H1 (cell line): ENCODE measurements around the gene PITPNC1. TPM values are rescaled to one million over a fixed set of nuclear protein-coding genes. Genes with fewer than 3 reads are reported as not detected.

Experiments
- CTCF ChIA-PET: fragments of 300-600 bp; sonication (Branson Sonifier 250); formaldehyde crosslinking; loops from one replicate; lab custom pipeline; 2021; ENCODE audit not compliant: partially characterized antibody; lab: Charles Lee
- POLR2A ChIA-PET: fragments of 300-600 bp; sonication (Branson Sonifier 250); formaldehyde crosslinking; loops from one replicate; lab custom pipeline; 2021; ENCODE audit warnings: inconsistent platforms; ENCODE audit not compliant: partially characterized antibody; lab: Charles Lee
- DNase-seq, 2 experiments: peaks; one replicate each; pipeline versions ENCODE4 v3.0.0 to v3.0.0-alpha.2; 2010 to 2022; ENCODE audit warnings: low spot score in 2 of 2, low read depth in 1 of 2, mixed read lengths in 1 of 2
- FAIRE-seq: peaks from 2 replicates; lab custom pipeline; 2011; peaks lifted over from hg19 to GRCh38; lab: Jason Lieb, UNC
- H2AFZ ChIP-seq: 2 replicates; pipeline ENCODE4 v1.8.1; 2012; ENCODE audit warnings: low read length, inconsistent platforms
- H2AK5ac ChIP-seq: 2 replicates; pipeline ENCODE4 v1.6.1; 2013; ENCODE audit warnings: low read depth, low read length
- H2BK120ac ChIP-seq: replicated peaks from 2 replicates; pipeline ENCODE3; 2013; ENCODE audit warnings: low read depth, low read length, inconsistent platforms
- H2BK12ac ChIP-seq: 2 replicates; pipeline ENCODE4 v1.6.1; 2013; ENCODE audit warnings: low read depth, low read length
- H2BK15ac ChIP-seq: 2 replicates; pipeline ENCODE4 v1.6.1; 2013; ENCODE audit warnings: low read length
- H2BK20ac ChIP-seq: 2 replicates; pipeline ENCODE4 v1.6.1; 2013; ENCODE audit warnings: low read length
- H2BK5ac ChIP-seq: 2 replicates; pipeline ENCODE4 v1.6.1; 2013; ENCODE audit warnings: low read depth, low read length
- H3K14ac ChIP-seq: 2 replicates; pipeline ENCODE4 v1.6.1; 2013; ENCODE audit warnings: inconsistent platforms; ENCODE audit not compliant: insufficient read length
- H3K18ac ChIP-seq: 2 replicates; pipeline ENCODE4 v1.6.1; 2013; ENCODE audit warnings: low read length; ENCODE audit errors: extremely low read depth
- H3K23ac ChIP-seq: 2 replicates; pipeline ENCODE4 v1.6.1; 2013; ENCODE audit warnings: inconsistent platforms; ENCODE audit not compliant: insufficient read length
- H3K23me2 ChIP-seq: 2 replicates; pipeline ENCODE4 v1.6.1; 2013; ENCODE audit warnings: low read depth, low read length
- H3K27ac ChIP-seq: 2 replicates; pipeline ENCODE4 v1.6.1; 2011; ENCODE audit warnings: low read depth, low read length, inconsistent platforms
- H3K27me3 ChIP-seq, 4 experiments: replicated peaks in 1 of 4; 1 replicate in 1 of 4; 2 replicates in 3 of 4; pipeline versions ENCODE4 v1.6.1 to v1.8.1; 2011 to 2013; ENCODE audit warnings: low read length in 3 of 4, mild to moderate bottlenecking in 3 of 4, inconsistent platforms in 2 of 4, mixed read lengths in 2 of 4, moderate library complexity in 1 of 4; ENCODE audit not compliant: control insufficient read depth in 3 of 4, insufficient read depth in 3 of 4; ENCODE audit errors: extremely low read depth in 1 of 4
- H3K36me3 ChIP-seq, 4 experiments: 2 replicates each; pipeline versions ENCODE4 v1.6.1 to v1.8.1; 2011 to 2013; ENCODE audit warnings: mild to moderate bottlenecking in 4 of 4, low read length in 3 of 4, moderate library complexity in 2 of 4, control low read depth in 1 of 4, inconsistent platforms in 1 of 4; ENCODE audit not compliant: insufficient read depth in 4 of 4, control insufficient read depth in 2 of 4
- H3K4ac ChIP-seq: replicated peaks from 2 replicates; pipeline ENCODE3; 2013; ENCODE audit warnings: low read length, low read depth, mixed read lengths, inconsistent platforms; ENCODE audit not compliant: insufficient read length
- H3K4me1 ChIP-seq, 4 experiments: replicated peaks in 1 of 4; 1 replicate in 1 of 4; 2 replicates in 3 of 4; pipeline versions ENCODE4 v1.6.1 to v1.8.1; 2011 to 2013; ENCODE audit warnings: low read length in 3 of 4, inconsistent platforms in 2 of 4, mixed read lengths in 1 of 4; ENCODE audit not compliant: insufficient read depth in 4 of 4, control insufficient read depth in 3 of 4
- H3K4me2 ChIP-seq, 2 experiments: 2 replicates each; pipeline versions ENCODE4 v1.6.1 to v1.8.1; 2011 to 2013; ENCODE audit warnings: low read depth in 2 of 2, low read length in 2 of 2, control low read depth in 1 of 2, inconsistent platforms in 1 of 2, mild to moderate bottlenecking in 1 of 2; ENCODE audit not compliant: insufficient read depth in 1 of 2
- H3K4me3 ChIP-seq, 4 experiments: fragments of 200-600, 300-600 bp in 1 of 4; sonication (generic), shearing (Covaris generic), sonication (Bioruptor Twin) in 1 of 4; 2 replicates each; pipeline versions ENCODE4 v1.5.1 to v1.8.1; 2011 to 2016; ENCODE audit warnings: low read length in 4 of 4, low read depth in 3 of 4, control low read depth in 2 of 4, inconsistent platforms in 2 of 4, mild to moderate bottlenecking in 2 of 4, mixed read lengths in 1 of 4, moderate library complexity in 1 of 4; ENCODE audit not compliant: insufficient read depth in 2 of 4; ENCODE audit errors: extremely low read depth in 1 of 4
- H3K56ac ChIP-seq: replicated peaks from 2 replicates; pipeline ENCODE3; 2013; ENCODE audit warnings: low read depth, mild to moderate bottlenecking, mixed read lengths, low read length, inconsistent platforms; ENCODE audit not compliant: insufficient read length
- H3K79me1 ChIP-seq: 2 replicates; pipeline ENCODE4 v1.6.1; 2013; ENCODE audit warnings: low read depth, low read length, control low read depth
- H3K79me2 ChIP-seq, 2 experiments: 2 replicates each; pipeline versions ENCODE4 v1.6.1 to v1.8.1; 2012 to 2013; ENCODE audit warnings: low read length in 2 of 2, mild to moderate bottlenecking in 2 of 2, inconsistent platforms in 1 of 2; ENCODE audit not compliant: insufficient read depth in 2 of 2, control insufficient read depth in 1 of 2
- H3K9ac ChIP-seq, 4 experiments: replicated peaks in 1 of 4; 1 replicate in 1 of 4; 2 replicates in 3 of 4; pipeline versions ENCODE4 v1.6.1 to v1.8.1; 2011 to 2013; ENCODE audit warnings: low read depth in 3 of 4, low read length in 3 of 4, control low read depth in 2 of 4, mild to moderate bottlenecking in 2 of 4, moderate library complexity in 2 of 4, inconsistent platforms in 1 of 4; ENCODE audit errors: extremely low read depth in 1 of 4
- H3K9me3 ChIP-seq, 2 experiments: 2 replicates each; pipeline versions ENCODE4 v1.6.1 to v1.8.1; 2012 to 2013; ENCODE audit warnings: mild to moderate bottlenecking in 2 of 2, moderate library complexity in 2 of 2, control low read depth in 1 of 2, inconsistent platforms in 1 of 2, low read depth in 1 of 2, low read length in 1 of 2, mixed read lengths in 1 of 2; ENCODE audit not compliant: insufficient read depth in 2 of 2
- H4K20me1 ChIP-seq, 2 experiments: replicated peaks in 1 of 2; 2 replicates each; pipeline versions ENCODE3 to v1.8.1; 2011 to 2013; ENCODE audit warnings: inconsistent platforms in 2 of 2, low read length in 2 of 2, mild to moderate bottlenecking in 1 of 2; ENCODE audit not compliant: insufficient read depth in 2 of 2, control insufficient read depth in 1 of 2
- H4K5ac ChIP-seq: 2 replicates; pipeline ENCODE4 v1.6.1; 2013; ENCODE audit warnings: low read length, low read depth, mixed read lengths, inconsistent platforms; ENCODE audit not compliant: insufficient read length
- H4K8ac ChIP-seq: 2 replicates; pipeline ENCODE4 v1.8.0; 2013; ENCODE audit warnings: mild to moderate bottlenecking, moderate library complexity, low read length, inconsistent platforms; ENCODE audit not compliant: insufficient read depth; ENCODE audit errors: extremely low read depth
- H4K91ac ChIP-seq: replicated peaks from 2 replicates; pipeline ENCODE3; 2013; ENCODE audit warnings: low read length, mixed read lengths, inconsistent platforms; ENCODE audit not compliant: insufficient read length
- BCL11A ChIP-seq, 2 experiments: IDR thresholded peaks; one replicate each; pipeline ENCODE4 v1.6.1; 2011; ENCODE audit warnings: low read depth in 2 of 2, low read length in 2 of 2, mild to moderate bottlenecking in 2 of 2
- EZH2 ChIP-seq: fragments of 200-600 bp; sonication (generic); IDR thresholded peaks from 2 replicates; pipeline ENCODE4 v1.7.1; 2012; ENCODE audit warnings: low read depth, mild to moderate bottlenecking, moderate library complexity, low read length, inconsistent platforms; ENCODE audit not compliant: severe bottlenecking
- JUN ChIP-seq: IDR thresholded peaks from 2 replicates; pipeline ENCODE4 v1.6.1; 2011; ENCODE audit warnings: low read depth, mild to moderate bottlenecking, improper control_type of control experiment, low read length
- KDM5A ChIP-seq: fragments of 200-600 bp; IDR thresholded peaks from 2 replicates; pipeline ENCODE4 v1.7.1; 2012; ENCODE audit warnings: mild to moderate bottlenecking, low read length, inconsistent platforms, mixed read lengths
- MAFK ChIP-seq: IDR thresholded peaks from 2 replicates; pipeline ENCODE4 v1.6.1; 2012; ENCODE audit warnings: low read depth, mild to moderate bottlenecking, improper control_type of control experiment, low read length
- SP4 ChIP-seq: IDR thresholded peaks from 2 replicates; pipeline ENCODE4 v1.6.1; 2012; ENCODE audit warnings: low read length, inconsistent platforms
- WGBS, 2 experiments: shearing (Covaris generic) in 1 of 2; methylation state at CpG; one replicate each; pipeline versions ENCODE4 v1.1.6 to v1.1.7; 2013 to 2015; ENCODE audit warnings: low lambda C conversion rate in 2 of 2, mixed read lengths in 2 of 2, inconsistent platforms in 1 of 2, low coverage in 1 of 2, missing lambda C conversion rate in 1 of 2; ENCODE audit not compliant: insufficient replicate concordance in 2 of 2, insufficient coverage in 1 of 2, insufficient read length in 1 of 2; ENCODE audit errors: extremely low coverage in 1 of 2, missing lambda C conversion rate in 1 of 2; 5-methylcytosine and 5-hydroxymethylcytosine counted together
- polyA plus RNA-seq, 7 experiments: library from polyadenylated mRNA; depleted of rRNA in 3 of 7; stranded (reverse) in 5 of 7; unstranded in 2 of 7; fragments of >200 nt in 5 of 7; fragments of 200-250 nt in 2 of 7; gene quantifications; 1 replicate in 5 of 7; 2 replicates in 1 of 7; 4 replicates in 1 of 7; pipeline versions ENCODE4 v1.2.1 to v1.2.3, GENCODE V29; 2011 to 2013; ENCODE audit warnings: missing spikeins in 2 of 7, mixed read lengths in 2 of 7
- total RNA-seq: library from RNA; stranded (reverse); fragmentation: NEBNext Ultra II Directional; extraction: Animal tissue kit (Norgen Biotek cat#: 25700); gene quantifications from 2 replicates; pipeline ENCODE4 v1.2.1, GENCODE V29; 2021

The PITPNC1 gene
- total and polyA plus RNA-seq, 2 of the 8 experiments (the other 6 are each of a cell fraction or from before 2014, with no cell fraction given) = 17.6 to 54.7 TPM

- Histone ChIP-seq H3K23me2 (no peaks in the 10 kb centered on the region), H2BK120ac (no peak overlapping the region), H3K27me3 (no peaks in the 10 kb centered on the region), H3K9ac (no peak overlapping the region), H4K20me1 (peaks cover 0 to 1% of the 10 kb centered on the region in 2 experiments), H3K18ac (no peak overlapping the region), H2AFZ (no peak overlapping the region), H3K9me3 (peaks cover 0 to 3% of the 10 kb centered on the region in 2 experiments; a peak in 1 of 4 replicates), H3K56ac (no peak overlapping the region), H4K8ac (no peak overlapping the region), H2BK15ac (no peak overlapping the region), H2AK5ac (no peak overlapping the region), H2BK5ac (no peak overlapping the region), H3K4me2 (no peak overlapping the region), H3K79me2 (no peaks in the 10 kb centered on the region), H3K36me3 (peaks cover 0 to 4% (median 2%) of the 10 kb centered on the region in 4 experiments; a peak in 4 of 8 replicates), H4K91ac (no peak overlapping the region), H3K79me1 (no peaks in the 10 kb centered on the region), H4K5ac (no peak overlapping the region), H3K27ac (no peak overlapping the region), H2BK12ac (no peak overlapping the region), H3K14ac (no peak overlapping the region), H3K23ac (no peak overlapping the region), H3K4me1 (no peaks in the 10 kb centered on the region), H3K4ac (no peak overlapping the region), H2BK20ac (no peak overlapping the region), H3K4me3 (no peak overlapping the region)
- POLR2A ChIA-PET = no interaction called here
- FAIRE-seq (no peak), DNase-seq (no peak)
- no peak for TF ChIP-seq JUN
- no peak for TF ChIP-seq BCL11A (IDR thresholded peaks at IDR 0.05; ENCODE audit: low read depth in 2 of 2, low read length in 2 of 2)
- no peak for TF ChIP-seq MAFK
- no peak for TF ChIP-seq EZH2
- no peak for TF ChIP-seq KDM5A
- no peak for TF ChIP-seq SP4
- 88% methylated on average over 10 of the region's 10 CpGs; no CpG with 5 or more reads in 1 of the 2 experiments for WGBS, 2 experiments
- CTCF ChIA-PET = no interaction called here
These were observed 295.7 kb downstream of the PITPNC1 start for GRCh38 chr17:67672592-67673335.
